PFSK-1 (cell line): Measurements from ENCODE around the gene CCDC121.

Experiments
- FOXP2 ChIP-seq: optimal IDR thresholded peaks from 2 replicates; pipeline ENCODE3; 2011; ENCODE audit warnings: borderline replicate concordance, control low read depth, inconsistent platforms; ENCODE audit not compliant: insufficient read depth; ENCODE audit errors: extremely low read length, extremely low read depth
- POLR2AphosphoS5 ChIP-seq: IDR thresholded peaks from 2 replicates; pipeline ENCODE4 v1.6.1; 2012; ENCODE audit warnings: low read depth, mild to moderate bottlenecking, control low read depth, low read length, moderate library complexity
- REST ChIP-seq, 2 experiments: IDR thresholded peaks; 2 replicates each; pipeline versions ENCODE4 v1.6.1 to v1.8.0; 2011 to 2012; ENCODE audit warnings: low read depth in 2 of 2, low read length in 2 of 2, control low read depth in 1 of 2, inconsistent platforms in 1 of 2, mild to moderate bottlenecking in 1 of 2, moderate library complexity in 1 of 2; ENCODE audit not compliant: insufficient read depth in 1 of 2
- SIN3A ChIP-seq: IDR thresholded peaks from 2 replicates; pipeline ENCODE4 v1.6.1; 2012; ENCODE audit warnings: mild to moderate bottlenecking, low read length, moderate library complexity, borderline replicate concordance; ENCODE audit not compliant: insufficient read depth
- TAF1 ChIP-seq: IDR thresholded peaks from 2 replicates; pipeline ENCODE4 v1.6.1; 2012; ENCODE audit warnings: low read length, control low read depth, borderline replicate concordance; ENCODE audit not compliant: insufficient read depth

- peak; percentile 97 for TF ChIP-seq TAF1
- peak; percentile 89 for TF ChIP-seq POLR2AphosphoS5
- peak; percentile 96; the same call in 1 of the 2 replicates for TF ChIP-seq SIN3A
- TF ChIP-seq REST (IDR thresholded peaks at IDR 0.05; ENCODE audit: insufficient read depth in 1 of 2, low read depth in 2 of 2, low read length in 2 of 2), result 0 out of 4 replicates have a peak, but pooled peaks of 1 of the 2 experiments have one; percentile 34
- no peak for TF ChIP-seq FOXP2
Observed at GRCh38 chr2:27628767-27629709, at the start of gene CCDC121, which contains the start of gene GPN1.
